Measurements from ENCODE around the gene AGO4. TPM values are rescaled to one million over a fixed set of nuclear protein-coding genes. Genes with fewer than 3 reads are reported as not detected.
"Not testable (repeated sequence)": the region's sequence is repeated elsewhere in the genome, so short reads cannot be mapped to it uniquely, and the experiment has no call there.

The AGO4 gene
- total RNA-seq, 4 donors from 2014 or later = 10.8 to 23.6 (median 17.7) TPM

- no peak for TF ChIP-seq POLR2A (IDR thresholded peaks at IDR 0.05)
- TF ChIP-seq CTCF (IDR thresholded peaks at IDR 0.05) = no peak
- intact Hi-C loops (cut with DNase I; ENCODE audit: low total_unique reads) = no loop called here
- Histone ChIP-seq H3K27me3 (no peaks in the 10 kb centered on the region), H3K4me3 (no peak overlapping the region), H3K4me1 (no peaks in the 10 kb centered on the region), H3K9me3 (no peaks in the 10 kb centered on the region), H3K36me3 (no peaks in the 10 kb centered on the region), H3K27ac (no peak overlapping the region)
- DNase-seq = no peak
Measured at GRCh38 chr1:35873243-35873750, 65.5 kb downstream of the AGO4 start.

- H3K27me3 ChIP-seq; H3K4me3 ChIP-seq; DNase-seq; H3K9me3 ChIP-seq; H3K27ac ChIP-seq; H3K36me3 ChIP-seq; H3K4me1 ChIP-seq; intact Hi-C loops (cut with DNase I; ENCODE audit: low total_unique reads): not testable (repeated sequence)
Measured at GRCh38 chr1:35874115-35874514, 66.3 kb downstream of the AGO4 start.

GRCh38 chr1:35876988-35877387 lies 69.2 kb downstream of the AGO4 start:
- intact Hi-C loops (cut with DNase I; ENCODE audit: low total_unique reads) = no loop called here
- TF ChIP-seq POLR2A (IDR thresholded peaks at IDR 0.05) (no peak), CTCF (IDR thresholded peaks at IDR 0.05) (no peak)
- Histone ChIP-seq H3K36me3 (no peaks in the 10 kb centered on the region), H3K27me3 (no peaks in the 10 kb centered on the region), H3K4me1 (no peaks in the 10 kb centered on the region), H3K9me3 (no peaks in the 10 kb centered on the region), H3K4me3 (no peak overlapping the region), H3K27ac (no peak overlapping the region)
- DNase-seq = no peak

GRCh38 chr1:35881850-35882273 lies 74.0 kb downstream of the AGO4 start:
- intact Hi-C loops (cut with DNase I; ENCODE audit: low total_unique reads) = no loop called here

GRCh38 chr1:35882586-35882944 lies 74.7 kb downstream of the AGO4 start:
- intact Hi-C loops (cut with DNase I; ENCODE audit: low total_unique reads) = no loop called here
- no peak for TF ChIP-seq CTCF (IDR thresholded peaks at IDR 0.05)
- no peak for TF ChIP-seq POLR2A (IDR thresholded peaks at IDR 0.05)
- H3K27me3 ChIP-seq = no peaks in the 10 kb centered on the region
- no peak for DNase-seq
- H3K9me3 ChIP-seq = no peaks in the 10 kb centered on the region
- no peaks in the 10 kb centered on the region for H3K36me3 ChIP-seq
- H3K27ac ChIP-seq = peak overlapping the region; percentile 71 to 90
- no peaks in the 10 kb centered on the region for H3K4me1 ChIP-seq
- peak overlapping the region; percentile 75 to 93 for H3K4me3 ChIP-seq

More at GRCh38 chr1:35881850-35882273, 74.0 kb downstream of the AGO4 start:
- Histone ChIP-seq H3K4me1 (no peaks in the 10 kb centered on the region), H3K9me3 (no peaks in the 10 kb centered on the region), H3K36me3 (no peaks in the 10 kb centered on the region), H3K27ac (no peak overlapping the region), H3K4me3 (no peak overlapping the region), H3K27me3 (no peaks in the 10 kb centered on the region)
- no peak for DNase-seq
- no peak for TF ChIP-seq CTCF (IDR thresholded peaks at IDR 0.05)
- TF ChIP-seq POLR2A (IDR thresholded peaks at IDR 0.05) = no peak

Data from uterus (tissue), 4 donors.